ENCODE results near the gene GCLM. TPM values are rescaled to one million over a fixed set of nuclear protein-coding genes. Genes with fewer than 3 reads are reported as not detected.

The GCLM gene, protein sequence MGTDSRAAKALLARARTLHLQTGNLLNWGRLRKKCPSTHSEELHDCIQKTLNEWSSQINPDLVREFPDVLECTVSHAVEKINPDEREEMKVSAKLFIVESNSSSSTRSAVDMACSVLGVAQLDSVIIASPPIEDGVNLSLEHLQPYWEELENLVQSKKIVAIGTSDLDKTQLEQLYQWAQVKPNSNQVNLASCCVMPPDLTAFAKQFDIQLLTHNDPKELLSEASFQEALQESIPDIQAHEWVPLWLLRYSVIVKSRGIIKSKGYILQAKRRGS
- total RNA-seq (2022; extraction: Qiagen RNA extraction; ENCODE audit: low read depth), result 86.0 to 101 TPM (median 93.1 TPM) in 5 replicates

DNA sequence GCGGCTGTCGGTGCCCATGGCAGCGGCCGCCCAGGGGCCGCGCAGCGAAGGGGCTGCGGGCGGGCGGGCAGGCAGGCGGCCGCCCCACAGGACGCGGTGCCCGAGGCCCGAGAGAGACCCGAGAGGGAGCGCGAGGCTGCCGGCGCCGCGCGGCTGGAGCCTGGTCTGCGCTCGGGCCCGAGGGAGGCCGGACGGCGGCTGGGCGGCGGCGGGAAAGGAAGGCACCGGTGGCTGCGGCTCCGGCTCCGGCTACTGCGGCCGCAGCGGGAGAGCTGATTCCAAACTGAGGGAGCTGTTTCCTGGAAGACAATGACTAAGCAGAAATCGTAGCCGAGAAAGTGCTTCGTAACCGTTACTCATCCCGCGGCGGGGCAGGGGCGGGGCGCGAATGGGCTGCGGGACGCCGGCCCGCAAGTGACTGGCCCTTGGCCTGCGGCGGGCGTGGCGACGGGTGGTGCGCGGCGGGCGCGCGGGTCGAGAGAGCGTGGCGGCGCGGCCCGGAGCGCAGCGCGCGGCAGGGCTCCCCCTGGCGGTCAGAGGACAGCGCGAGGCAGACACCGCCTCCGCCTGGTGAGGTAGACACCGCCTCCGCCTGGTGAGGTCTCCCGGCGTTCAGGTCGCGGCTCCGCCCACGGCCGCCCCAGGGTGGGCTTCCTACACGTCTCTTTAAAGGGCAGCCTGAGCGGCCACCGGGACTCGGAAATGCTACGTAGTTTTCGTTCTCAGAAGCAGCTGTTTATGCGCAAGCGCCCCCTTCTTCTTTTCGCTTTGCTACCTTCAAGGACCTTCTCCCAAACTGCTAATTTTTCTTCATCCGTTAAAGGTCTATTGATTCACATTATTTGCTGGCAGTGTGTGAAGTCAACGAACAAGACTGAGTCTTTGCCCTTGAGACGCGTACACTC lies at the start of gene GCLM:
Gene GCLM (minus strand): TSS at position 285 of the 905 bp plus-strand sequence. CDS start 267 bp downstream, at position 18.

DNA sequence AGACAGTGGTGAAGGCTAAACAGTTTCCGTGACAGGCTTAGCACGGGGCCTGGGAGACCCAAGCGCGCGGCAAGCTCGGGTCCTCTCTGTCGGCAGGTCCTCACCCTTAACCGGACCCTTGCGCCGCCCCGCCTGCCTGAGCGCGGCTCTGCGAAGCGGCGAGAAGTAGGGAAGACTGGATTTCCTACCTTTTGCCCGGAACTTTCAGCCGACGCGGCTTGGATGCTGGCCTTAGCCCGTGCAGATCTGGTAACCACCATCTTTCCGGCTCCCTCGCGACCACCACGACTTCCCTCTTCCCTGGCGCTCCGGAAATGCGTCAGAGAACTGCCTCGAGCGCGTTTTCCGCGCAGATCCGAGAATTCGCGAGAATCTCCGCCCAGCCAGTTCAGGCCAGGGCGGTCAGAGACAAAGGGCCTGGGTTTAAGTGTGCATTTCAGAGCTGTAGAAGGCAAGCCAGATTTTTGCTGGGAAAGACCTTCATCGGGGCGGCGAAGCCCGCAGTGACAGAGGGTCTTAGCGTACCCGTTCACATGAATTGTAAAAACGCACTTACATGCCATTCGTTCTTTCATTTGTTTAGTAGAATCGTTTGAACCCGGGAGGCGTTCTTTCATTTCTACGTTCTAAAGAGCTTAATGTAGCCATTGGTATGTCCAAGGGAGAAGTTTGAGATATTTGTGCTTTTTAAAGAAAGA lies 30.2 kb downstream of the GCLM start, which contains the start of gene DNTTIP2:
Gene DNTTIP2 (minus strand): TSS at position 318 of the 698 bp plus-strand sequence. CDS start 58 bp downstream, at position 260.

Other genes with a start within 250 kb of the GCLM start
- 72.3 to 91.1 TPM (median 84.2 TPM) in 5 replicates for gene BCAR3, start 227.6 kb downstream of the GCLM start, total RNA-seq (2022; extraction: Qiagen RNA extraction; ENCODE audit: low read depth)
- 41.0 to 44.7 TPM (median 44.3 TPM) in 5 replicates for gene DNTTIP2, start 30.2 kb downstream of the GCLM start, total RNA-seq (2022; extraction: Qiagen RNA extraction; ENCODE audit: low read depth)
- 0.06 to 0.54 TPM (median 0.30 TPM) in 5 replicates for gene ABCA4, start 211.7 kb upstream of the GCLM start, total RNA-seq (2022; extraction: Qiagen RNA extraction; ENCODE audit: low read depth)